GM21515 (cell line): ENCODE measurements around the gene CLEC10A.
"Not testable (repeated sequence)": the region's sequence is repeated elsewhere in the genome, so short reads cannot be mapped to it uniquely, and the experiment has no call there.

Experiments used
- ATAC-seq: cut with Tn5 transposase; IDR thresholded peaks from one replicate; pipeline ENCODE4 v1.9.1; 2021; ENCODE audit not compliant: unreplicated experiment

CLEC10A gene

DNA sequence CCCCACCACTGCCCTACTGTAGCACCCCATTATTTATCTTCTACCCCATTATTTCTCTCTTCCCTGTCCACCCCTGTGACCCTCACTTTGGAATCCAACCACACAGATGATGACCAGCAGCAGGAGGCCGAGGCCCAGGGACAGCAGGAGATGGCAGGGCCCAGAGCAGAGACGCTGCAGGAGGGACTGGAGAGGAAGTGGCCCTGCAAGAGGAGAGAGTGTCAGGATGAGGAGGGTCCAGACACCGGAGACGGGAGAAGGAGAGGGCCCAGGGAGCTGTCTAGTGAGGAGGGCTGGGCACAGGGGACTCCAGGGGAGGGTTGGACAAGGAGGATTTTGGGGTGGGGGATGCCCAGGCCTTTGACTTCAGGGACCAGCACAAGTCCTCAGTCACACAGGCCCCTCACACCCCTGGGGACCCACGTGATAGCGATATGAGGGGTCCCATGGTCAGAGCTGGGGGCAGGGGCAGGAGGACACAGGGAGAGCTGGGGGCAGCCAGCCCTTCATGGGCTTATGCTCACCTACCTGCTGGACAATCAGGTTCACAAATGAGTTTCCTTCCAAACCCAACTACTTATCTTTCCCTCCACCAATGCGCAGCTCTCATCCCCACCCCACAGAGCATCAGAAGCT is 2.0 kb downstream of the CLEC10A start:
- ATAC-seq, result no peak

DNA sequence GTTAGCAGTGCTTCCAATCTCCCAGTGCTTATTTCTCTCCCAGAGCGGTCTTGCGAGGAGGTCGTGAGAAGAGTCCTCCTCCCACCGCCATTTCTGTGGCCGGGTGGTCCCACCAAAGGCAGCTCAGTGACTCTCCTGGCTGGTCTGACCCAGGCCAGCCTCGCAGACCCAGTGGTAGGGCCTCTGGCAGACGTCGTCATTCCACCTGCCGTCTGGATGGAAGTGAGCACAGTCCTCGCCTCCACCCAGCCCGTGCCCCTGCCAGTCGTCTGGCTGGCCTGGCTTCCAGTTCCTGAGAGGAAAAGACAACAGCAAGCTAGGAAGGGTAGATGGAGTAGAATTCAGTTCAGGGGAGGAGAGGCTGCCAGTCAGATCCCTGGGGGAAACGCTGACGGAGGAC is 5.1 kb downstream of the CLEC10A start:
- no peak for ATAC-seq

DNA sequence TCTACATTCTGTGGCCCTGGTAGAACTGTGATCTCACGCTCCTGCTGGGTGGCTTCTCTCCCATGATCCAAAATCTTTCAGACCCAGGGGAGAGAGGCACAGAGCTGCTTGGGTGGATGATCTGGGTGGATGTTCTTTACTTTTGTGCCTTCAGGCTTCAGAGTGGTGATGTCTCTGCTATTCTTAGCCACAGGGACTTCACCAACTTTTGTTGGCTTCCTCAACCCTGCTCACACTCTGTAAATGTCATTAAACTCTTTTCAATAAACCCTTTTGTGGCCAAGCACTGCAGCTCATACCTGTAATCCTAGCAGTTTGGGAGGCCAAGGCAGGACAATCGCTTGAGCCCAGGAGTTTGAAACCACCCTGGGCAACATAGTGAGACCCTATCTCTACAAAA is 7.6 kb downstream of the CLEC10A start:
- no peak for ATAC-seq

DNA sequence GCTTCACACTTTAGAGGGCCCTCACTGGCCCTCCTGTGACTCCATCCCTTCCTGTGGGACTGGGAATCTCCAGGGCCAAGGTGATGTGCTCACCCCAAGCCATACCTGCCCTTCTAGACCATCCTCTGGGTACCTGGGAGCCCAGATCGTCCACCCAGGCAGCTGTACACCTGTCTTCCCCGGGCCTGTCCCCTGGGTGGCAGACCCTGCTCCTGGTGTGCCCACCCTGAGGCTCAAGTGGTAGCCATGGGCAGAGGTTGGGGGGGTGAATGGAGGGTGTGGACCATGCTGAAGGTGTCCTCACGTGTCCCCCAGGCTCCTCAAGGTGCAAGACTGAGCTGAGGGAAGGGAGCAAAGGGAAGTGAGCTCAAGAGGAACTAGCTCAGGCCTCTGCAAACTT is 9.3 kb downstream of the CLEC10A start:
- ATAC-seq, result no peak

DNA sequence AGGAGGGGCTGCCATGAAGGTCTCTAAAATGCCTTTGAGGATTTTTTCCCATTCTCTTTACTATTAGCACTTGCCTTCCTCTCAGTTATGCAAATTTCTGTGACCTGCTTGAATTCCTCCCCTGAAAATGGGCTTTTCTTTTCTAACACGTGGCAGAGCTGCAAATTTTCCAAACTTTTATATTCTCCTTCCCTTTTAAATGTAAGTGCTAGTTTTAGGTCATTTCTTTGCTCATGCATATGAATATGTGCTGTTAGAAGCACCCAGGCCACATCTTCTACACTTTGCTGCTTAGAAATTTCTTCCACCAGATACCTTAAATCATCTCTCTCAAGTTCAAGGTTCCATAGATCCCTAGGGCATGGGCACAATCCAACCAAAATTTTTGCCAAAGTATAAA is 11.8 kb downstream of the CLEC10A start:
- no peak for ATAC-seq

DNA sequence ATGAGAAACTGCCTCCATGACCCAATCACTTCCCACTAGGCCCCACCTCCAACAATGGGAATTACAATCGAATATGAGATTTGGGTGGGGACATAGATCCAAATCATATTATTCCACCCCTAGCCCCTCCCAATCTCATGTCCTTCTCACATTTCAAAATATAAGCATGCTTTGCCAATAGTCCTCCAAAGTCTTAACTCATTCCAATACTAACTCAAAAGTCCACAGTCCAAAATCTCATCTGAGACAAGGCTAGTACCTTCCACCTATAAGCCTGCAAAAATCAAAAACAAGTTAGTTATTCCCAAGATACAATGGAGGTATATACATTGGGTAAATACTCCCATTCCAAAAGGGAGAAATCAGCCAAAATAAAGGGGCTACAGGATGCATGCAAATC is 12.9 kb downstream of the CLEC10A start:
- no peak for ATAC-seq

DNA sequence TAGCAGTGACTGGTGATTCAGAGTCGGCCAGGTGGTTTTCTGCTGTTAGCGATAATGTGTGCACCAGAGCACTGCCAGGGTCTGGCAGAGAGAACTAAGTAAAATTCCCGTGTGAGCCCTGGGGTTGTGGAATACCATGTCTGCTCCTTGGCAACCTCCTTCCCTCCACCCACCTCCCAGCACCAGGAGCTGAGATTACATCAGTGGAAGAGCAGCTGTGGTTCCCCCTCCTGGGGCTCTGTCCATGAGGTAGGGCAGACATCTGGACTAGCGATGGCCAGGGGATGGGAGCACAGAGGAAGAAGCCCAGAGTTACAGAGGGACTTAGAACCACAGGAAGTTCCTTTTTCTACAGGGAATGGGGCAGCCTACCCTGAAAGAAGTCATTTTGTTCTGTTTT is 15.8 kb downstream of the CLEC10A start:
- ATAC-seq, result no peak

DNA sequence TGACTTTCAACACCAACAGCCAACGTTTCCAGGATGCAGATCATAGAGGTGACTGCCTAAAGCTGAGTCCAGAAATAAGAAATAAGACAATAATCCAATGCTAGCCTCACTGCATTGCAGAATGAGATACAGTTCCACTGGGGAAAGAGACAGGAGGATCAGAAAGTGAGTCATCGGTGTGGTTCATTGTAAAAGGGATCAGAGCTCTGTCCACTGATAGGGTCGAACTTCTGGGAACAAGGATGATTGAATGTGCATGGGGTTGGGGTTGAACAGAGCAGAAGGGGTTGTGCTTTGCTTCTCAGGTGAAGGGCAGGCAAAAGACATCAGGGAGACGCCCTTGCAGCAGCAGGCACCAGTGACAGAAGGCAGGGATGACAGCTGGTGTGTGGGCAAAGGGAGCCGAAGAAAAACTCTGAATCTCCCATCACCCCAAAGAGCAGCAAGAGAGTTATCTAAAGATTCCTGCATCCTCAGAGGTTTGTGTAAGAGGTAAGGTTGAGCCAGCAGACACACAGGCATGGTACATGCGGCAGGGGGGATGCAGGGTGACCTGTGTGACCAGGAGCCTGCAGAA is 16.4 kb downstream of the CLEC10A start:
- no peak for ATAC-seq

DNA sequence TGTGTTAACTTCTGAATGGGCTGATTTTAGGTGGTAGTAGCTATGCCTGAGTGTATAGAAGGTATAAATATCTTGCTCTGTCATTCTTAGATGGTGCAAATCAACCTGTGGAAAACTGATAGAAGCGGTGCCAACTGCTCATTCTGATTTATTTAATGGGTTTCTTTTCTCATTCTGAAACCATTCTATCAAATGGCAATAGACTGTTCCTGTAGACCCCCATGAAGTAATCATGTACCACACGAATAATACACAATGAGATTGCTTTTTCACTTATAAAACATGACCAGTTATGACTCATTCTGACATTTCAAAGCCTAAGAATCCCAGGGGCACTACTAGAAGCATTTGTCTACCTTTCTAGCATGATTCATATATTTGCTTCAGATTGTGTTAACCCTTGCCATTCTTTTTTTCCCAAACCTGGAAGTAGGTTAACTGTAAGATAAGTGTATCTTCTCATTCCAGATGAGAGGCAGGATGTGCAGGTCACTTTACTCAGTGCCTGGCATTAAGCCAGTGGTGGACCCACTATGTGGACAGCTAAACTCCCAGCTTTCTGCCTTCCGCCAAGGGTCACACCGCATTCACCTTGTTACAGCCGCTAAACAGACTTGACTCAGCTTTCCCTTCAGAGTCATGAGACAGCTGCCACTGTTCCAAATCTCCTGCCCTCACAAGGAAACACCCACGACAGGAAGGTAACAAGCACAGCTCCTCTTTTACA is 19.7 kb downstream of the CLEC10A start:
- no peak for ATAC-seq

DNA sequence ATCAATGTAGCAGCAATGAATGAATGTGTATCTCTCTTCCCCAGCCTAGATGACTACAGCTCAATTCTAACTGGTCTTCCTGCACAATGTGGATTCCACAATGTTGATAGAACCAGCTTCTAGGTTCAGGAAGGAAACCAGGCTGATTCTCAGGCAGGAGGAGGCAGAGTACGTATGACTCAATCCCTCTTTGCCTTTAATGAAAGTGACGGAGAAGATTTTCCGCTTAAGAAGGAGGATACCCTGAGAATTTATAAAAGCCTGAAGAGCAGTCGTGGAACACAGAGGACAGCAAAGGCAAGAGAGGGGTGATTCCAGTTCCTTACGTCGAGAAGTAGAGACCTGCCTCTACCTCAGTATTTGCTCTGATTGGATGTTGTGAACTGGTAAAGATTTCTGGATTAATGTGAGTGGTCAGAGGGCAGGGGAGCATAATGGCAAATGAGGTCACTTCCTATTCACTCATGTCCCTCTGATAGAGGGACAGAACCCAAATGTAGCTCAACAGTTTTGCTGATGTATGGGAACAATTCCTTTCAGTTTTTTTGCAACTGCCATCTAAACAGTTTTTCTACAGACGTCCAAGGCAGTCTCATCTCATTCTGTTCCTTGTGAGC is 21.1 kb downstream of the CLEC10A start:
- ATAC-seq, result no peak

DNA sequence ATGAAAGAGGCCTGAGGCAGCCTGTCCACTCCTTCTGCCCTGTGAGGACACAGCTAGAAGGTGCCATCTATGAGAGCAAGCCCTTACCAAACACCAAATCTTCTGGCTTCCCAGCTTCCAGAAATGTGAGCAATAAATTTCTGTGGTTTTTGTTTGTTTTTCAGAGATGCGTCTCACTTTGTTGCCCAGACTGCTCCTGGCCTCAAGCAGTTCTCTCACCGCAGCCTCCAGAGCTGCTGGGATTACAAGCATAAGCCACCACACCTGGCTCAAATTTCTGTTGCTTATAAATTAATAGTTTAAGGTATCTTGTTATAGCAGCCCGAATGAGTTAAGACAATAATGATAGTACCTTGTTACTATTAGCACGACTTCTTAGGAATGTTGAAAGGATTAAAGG is 23.7 kb downstream of the CLEC10A start:
- no peak for ATAC-seq

DNA sequence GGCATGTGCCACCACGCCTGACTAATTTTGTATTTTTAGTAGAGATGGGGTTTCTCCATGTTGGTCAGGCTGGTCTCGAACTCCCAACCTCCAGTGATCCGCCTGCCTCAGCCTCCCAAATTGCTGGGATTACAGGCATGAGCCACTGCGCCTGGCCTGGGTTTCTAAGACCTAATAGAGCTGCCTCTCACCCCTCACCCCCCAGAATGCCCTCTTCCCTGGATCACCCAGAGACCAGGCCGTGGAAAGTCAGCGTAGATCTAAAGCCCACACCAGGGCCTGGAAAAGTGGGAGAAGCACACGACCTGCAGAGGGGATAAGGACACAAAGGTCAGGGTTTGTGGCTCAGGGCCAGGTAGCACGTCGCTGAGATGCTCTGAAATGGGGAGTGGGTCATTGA is 29.5 kb downstream of the CLEC10A start:
- not testable (repeated sequence) for ATAC-seq

DNA sequence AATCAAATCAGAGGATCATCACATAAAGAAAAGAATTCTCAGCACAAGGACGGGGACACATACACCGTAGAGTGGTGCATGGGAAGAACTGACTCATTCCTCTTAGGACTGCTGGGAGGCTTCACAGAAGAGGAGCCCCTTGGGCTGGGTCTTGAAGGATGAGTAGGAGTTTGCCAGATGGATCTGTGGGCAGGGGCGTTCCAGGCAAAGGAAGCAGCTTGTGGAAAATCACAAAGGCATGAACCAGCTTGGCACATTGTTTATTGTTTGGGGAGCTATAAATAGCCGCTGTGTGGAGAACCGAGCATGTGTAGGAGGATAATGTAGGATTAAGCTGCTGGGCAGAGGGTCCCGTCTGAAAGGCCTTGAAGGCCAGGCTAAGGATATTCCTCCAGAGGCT is 31.1 kb downstream of the CLEC10A start:
- ATAC-seq, result no peak

DNA sequence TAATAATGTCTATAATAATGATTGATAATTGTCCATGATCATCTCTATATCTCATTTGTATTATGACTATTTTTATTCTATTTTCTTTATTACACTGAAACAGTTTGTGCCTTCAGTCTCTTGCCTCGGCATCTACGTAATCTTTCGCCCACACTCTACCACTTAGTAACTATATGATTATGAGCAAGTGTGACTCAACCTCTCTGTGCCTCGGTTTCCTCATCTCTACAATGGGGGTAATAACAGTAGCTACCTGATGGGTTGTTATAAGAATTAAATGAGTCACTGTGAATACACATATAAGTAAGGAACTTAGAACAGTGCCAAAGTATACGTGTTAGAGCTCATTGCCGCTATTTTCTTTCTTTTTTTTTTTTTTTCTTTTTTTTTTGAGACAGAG is 32.5 kb downstream of the CLEC10A start:
- ATAC-seq, result no peak

DNA sequence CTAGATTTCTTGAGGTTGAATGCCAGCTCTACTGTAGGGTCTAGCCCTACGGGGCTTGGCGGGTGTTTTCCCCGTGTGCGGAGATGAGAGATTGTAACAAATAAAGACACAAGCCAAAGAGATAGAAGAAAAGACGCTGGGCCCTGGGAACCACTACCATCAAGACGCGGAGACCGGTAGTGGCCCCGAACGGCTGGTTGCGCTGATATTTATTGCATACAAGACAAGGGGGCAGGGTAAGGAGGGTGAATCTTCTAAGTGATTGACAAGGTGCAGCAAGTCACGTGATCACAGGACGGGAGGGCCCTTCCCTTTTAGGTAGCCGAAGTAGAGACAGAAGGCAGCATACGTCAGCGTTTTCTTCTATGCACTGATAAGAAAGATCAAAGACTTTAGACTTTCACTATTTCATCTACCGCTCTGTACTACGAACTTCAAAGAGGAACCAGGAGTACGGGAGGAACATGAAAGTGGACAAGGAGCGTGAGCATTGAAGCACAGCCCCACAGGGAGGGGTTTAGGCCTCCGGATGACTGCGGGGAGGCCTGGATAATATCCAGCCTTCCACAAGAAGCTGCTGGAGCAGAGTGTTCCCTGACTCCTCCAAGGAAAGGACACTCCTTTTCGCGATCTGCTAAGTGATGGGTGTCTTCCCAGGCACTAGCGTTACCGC is 33.2 kb downstream of the CLEC10A start:
- ATAC-seq, result not testable (repeated sequence)

DNA sequence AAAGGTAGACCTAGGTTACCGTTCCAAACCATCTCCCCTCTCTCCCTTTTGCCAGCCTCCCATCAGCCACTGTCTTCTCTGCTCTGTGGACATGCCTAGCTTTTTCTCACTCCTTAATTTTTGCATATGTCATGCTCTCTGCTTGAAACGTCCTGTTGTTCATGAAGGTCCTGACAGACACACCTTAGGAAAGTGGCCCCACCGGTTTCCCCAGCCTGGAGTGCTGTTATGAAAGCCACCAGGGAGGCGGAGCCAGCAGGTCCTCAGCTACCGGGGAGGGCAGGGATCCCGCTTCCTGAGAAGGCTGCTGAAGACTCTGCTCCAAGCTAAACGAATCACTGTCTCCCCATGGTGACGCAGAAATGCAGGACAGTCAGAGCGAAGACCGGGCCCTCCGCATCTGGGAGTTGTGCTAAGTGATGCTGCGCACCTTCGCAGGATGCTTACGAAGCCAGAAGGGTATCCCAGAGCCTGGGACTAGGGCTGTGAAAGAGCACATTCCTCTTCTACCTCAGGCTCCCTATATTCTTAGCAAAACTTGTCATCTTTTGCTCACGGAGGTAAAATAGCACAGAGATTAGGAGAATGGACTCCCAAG is 33.8 kb downstream of the CLEC10A start:
- ATAC-seq, result no peak

DNA sequence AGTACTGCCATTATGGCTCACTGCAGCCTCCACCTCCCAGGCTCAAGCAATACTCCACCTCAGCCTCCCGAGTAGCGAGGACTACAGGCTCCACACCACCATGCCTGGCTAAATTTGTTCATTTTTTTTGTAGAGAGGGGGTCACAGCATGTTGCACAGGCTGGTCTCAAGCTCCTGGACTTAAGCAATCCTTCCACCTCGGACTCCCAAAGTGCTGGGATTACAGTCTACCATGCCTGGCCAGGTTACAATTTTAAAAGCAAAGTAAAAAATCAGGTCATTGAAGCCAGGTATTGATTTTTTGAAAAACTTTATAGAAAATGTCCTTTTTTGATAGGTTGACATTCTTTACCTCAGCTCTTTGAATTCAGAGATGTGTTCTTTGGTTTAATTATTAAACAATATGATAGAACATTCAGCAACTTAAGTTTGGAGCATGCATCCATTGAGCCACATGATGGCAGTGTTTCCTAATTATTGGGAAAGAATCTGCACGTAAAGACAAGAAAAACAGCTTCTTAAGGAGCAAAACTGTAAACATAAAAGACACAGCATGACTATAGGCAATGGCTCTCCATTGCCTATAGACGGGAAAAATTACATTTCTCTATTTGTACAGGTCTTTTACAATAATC is 34.4 kb downstream of the CLEC10A start:
- ATAC-seq, result no peak

DNA sequence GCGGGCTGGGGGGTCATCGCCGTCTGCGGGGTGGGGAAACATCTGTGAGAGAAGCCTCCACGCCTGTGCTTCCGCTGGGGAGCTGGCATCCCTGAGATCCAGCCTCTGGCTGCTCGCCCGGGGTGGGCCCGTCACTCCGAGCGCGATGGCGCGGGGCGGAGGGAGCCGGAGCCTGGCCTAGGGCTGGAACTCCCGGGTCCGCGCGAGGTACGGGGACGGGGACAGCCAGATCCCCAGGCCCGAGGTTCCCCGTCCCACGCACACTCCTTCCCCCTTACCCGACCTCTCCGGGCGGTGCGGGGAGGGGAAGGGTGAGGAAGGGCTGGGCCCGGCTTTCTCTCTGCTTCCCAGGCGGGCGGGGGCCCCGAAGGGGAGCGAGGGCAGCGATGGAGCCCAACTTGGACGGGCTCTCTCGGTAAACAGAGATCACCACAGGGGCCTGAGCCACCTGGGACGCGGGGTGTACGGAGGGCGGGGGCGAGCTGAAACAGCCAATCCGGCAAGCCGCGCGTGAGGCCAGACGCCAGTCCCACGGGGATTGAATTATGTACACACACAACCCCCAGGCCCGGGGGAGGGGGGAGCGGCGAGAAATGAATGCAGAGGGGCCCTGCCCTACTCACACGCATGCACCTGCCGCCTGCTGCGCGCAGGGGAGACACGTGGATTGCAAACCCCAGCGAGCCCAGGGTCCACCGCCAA is 36.4 kb downstream of the CLEC10A start, which contains the start of gene SLC16A11:
Gene SLC16A11, minus strand, starts transcription at position 596 of the 702 bp plus-strand sequence. Its CDS starts 579 bp downstream, at position 17.
- ATAC-seq, result no peak

DNA sequence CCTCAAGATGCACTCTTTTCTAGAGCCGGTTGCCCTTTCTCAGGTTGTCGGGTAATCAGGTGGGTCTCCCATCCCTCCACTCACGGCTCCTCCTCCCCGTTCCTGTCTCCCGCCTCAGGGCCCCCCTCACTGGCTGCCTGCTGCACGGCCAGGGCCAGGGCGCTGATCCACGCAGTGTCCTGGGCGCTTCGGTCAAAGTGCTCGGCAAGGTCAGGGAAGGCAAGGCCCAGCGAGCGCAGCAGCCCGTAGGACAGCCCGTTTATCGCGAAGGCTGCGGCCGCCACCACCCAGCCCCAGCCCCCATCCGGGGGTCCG is 36.9 kb downstream of the CLEC10A start:
- ATAC-seq, result no peak
